ENCODE results near the gene GDPD2. TPM values are rescaled to one million over a fixed set of nuclear protein-coding genes. Genes with fewer than 3 reads are reported as not detected.

Gene GDPD2
- total RNA-seq, 1 donor from 2014 or later, result 4.0 TPM

DNA sequence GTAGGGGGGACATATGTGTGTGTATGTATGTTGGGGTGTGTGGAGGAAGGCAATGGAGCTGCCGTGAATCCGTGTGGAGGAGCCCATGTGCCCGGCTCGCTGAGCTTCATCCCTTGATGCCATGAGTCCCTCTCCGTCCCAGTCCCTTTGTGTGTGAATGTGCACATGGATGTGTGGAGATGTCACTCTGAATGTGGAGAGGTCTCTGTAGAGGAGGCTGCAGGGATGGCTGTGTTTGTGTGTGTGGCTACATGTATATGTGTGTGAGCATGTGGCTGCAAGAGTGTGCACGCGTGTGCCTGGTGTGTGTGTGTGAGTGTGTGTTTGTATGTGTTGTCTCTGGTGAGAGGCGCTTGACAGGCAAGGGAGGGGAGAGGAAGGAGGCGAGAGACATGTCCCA lies 22.8 kb downstream of the GDPD2 start:
- TF ChIP-seq, protein P1, sequence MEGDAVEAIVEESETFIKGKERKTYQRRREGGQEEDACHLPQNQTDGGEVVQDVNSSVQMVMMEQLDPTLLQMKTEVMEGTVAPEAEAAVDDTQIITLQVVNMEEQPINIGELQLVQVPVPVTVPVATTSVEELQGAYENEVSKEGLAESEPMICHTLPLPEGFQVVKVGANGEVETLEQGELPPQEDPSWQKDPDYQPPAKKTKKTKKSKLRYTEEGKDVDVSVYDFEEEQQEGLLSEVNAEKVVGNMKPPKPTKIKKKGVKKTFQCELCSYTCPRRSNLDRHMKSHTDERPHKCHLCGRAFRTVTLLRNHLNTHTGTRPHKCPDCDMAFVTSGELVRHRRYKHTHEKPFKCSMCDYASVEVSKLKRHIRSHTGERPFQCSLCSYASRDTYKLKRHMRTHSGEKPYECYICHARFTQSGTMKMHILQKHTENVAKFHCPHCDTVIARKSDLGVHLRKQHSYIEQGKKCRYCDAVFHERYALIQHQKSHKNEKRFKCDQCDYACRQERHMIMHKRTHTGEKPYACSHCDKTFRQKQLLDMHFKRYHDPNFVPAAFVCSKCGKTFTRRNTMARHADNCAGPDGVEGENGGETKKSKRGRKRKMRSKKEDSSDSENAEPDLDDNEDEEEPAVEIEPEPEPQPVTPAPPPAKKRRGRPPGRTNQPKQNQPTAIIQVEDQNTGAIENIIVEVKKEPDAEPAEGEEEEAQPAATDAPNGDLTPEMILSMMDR (conservative IDR thresholded peaks at IDR 0.05), result no peak
- no peaks in the 10 kb centered on the region for H3K4me1 Mint-ChIP-seq (ENCODE audit: unreplicated experiment)
- no peak overlapping the region for H3K4me3 Mint-ChIP-seq
- DNase-seq (ENCODE audit: extremely low spot score, unreplicated experiment), result no peak
- H3K27ac Mint-ChIP-seq, result no peak overlapping the region
- no peaks in the 10 kb centered on the region for H3K9me3 Mint-ChIP-seq
- no peaks in the 10 kb centered on the region for H3K36me3 Mint-ChIP-seq
- peaks cover 46% of the 10 kb centered on the region for H3K27me3 Mint-ChIP-seq

DNA sequence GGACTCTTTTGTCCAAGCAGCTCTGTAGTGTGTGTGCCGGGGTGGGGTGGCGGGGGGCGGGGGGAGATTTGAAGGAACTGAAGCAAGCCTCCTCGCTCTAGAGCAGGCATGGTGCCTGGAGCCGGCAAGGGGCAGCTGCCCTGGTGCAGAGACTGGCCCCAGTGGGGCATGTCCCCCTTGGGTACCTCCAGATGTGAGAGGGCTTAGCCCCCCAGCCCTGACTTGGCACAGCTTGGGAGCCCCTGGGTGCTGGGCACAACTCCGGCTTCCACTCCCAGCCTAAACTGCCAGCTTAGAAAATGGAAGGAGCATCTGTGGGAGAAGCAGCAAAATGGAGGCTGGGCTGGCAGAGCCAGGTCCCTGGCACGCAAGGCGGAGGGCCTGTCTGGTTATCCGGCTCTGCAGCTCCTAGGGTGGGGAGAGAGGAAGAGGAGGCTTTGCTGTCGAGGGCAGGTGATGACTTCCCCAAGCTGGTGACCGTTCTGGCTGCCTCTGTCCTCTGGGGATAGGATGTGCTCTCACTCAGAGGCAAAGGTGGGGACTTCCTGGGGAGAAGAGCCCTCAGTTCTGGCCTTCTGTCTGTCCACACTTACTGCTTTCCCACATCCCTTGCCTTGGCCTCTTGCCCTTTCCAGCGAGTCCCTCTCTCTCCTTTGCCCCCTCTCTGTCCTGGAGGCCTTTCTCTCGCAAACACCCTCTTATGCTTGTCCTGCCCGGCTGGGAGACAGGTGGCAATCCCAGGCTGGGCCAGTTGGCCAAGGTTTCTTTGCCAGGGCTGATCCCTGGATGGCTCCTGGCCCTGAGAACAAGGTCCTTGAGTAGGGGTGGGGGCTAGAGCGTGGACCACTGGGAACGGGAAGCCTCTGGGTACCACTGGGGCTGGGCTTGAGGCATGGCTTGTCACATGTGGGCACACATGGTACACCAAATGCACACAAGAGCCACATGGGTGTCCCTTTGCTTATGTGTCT lies 23.6 kb downstream of the GDPD2 start:
- Mint-ChIP-seq H3K4me3 (no peak overlapping the region), H3K9me3 (no peaks in the 10 kb centered on the region), H3K27ac (no peak overlapping the region), H3K36me3 (no peaks in the 10 kb centered on the region), H3K27me3 (peaks cover 39% of the 10 kb centered on the region), H3K4me1 (ENCODE audit: unreplicated experiment) (no peaks in the 10 kb centered on the region)
- TF ChIP-seq, protein P1 (conservative IDR thresholded peaks at IDR 0.05), result no peak
- no peak for DNase-seq (ENCODE audit: extremely low spot score, unreplicated experiment)

DNA sequence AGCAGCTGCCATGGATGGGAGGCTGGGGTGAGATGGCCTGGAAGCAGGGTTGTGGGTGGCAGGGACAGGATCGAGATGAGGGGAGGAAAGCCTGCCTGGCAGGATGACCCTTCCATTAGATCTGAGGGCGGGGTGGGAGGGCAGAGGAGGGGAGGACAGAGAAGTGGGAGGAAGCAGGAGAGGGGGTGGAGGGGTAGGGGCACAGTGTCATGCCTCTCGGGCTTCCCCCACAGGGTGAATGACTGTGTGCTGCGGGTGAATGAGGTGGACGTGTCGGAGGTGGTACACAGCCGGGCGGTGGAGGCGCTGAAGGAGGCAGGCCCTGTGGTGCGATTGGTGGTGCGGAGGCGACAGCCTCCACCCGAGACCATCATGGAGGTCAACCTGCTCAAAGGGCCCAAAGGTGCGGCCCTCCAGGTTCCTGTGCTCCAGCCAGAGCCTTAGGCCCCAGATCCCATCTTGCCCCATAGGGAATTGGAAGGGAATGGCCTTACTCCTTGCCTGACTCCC lies 26.4 kb downstream of the GDPD2 start:
- no peaks in the 10 kb centered on the region for H3K36me3 Mint-ChIP-seq
- peaks cover 5% of the 10 kb centered on the region for H3K4me1 Mint-ChIP-seq (ENCODE audit: unreplicated experiment)
- H3K27ac Mint-ChIP-seq, result no peak overlapping the region
- no peaks in the 10 kb centered on the region for H3K9me3 Mint-ChIP-seq
- TF ChIP-seq, protein P1 (conservative IDR thresholded peaks at IDR 0.05), result no peak
- H3K4me3 Mint-ChIP-seq, result no peak overlapping the region
- H3K27me3 Mint-ChIP-seq, result peaks cover 14% of the 10 kb centered on the region
- DNase-seq (ENCODE audit: extremely low spot score, unreplicated experiment), result no peak

DNA sequence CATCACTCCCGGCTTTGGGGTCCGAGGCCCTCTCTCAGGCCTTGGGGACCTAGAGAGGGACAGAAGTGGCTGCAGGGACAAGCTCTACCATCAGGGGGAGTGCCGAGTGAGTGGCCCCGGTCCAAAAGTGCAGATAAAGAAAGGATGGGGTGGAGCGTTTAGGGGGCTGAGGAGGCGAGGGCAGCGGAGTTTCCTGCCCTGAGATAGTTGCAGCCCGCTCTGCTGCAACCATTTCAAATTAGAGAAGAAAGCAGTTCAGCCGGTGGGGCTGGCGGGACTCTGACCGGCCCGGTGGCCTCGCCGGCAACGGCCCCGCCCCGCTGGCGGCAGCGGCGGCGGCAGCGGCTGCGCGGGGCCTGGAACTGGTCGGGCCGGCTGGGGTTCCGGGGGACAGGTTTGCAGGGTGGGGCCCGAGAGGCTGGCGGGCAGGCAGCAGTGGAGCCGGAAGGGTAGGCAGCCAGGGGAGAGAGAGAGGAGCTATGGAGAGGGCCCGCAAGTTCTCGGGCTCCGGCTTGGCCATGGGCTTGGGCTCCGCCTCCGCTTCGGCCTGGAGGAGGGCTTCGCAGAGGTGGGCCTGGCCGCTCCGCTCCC lies 29.1 kb downstream of the GDPD2 start:
- TF ChIP-seq, protein P1 (conservative IDR thresholded peaks at IDR 0.05), result peak; percentile 74
- H3K36me3 Mint-ChIP-seq, result peaks cover 11% of the 10 kb centered on the region
- H3K27ac Mint-ChIP-seq, result peak overlapping the region; percentile 93
- no peaks in the 10 kb centered on the region for H3K27me3 Mint-ChIP-seq
- H3K4me1 Mint-ChIP-seq (ENCODE audit: unreplicated experiment), result peaks cover 11% of the 10 kb centered on the region
- H3K9me3 Mint-ChIP-seq, result peaks cover 3% of the 10 kb centered on the region
- no peak for DNase-seq (ENCODE audit: extremely low spot score, unreplicated experiment)
- peak overlapping the region; percentile 94 for H3K4me3 Mint-ChIP-seq

DNA sequence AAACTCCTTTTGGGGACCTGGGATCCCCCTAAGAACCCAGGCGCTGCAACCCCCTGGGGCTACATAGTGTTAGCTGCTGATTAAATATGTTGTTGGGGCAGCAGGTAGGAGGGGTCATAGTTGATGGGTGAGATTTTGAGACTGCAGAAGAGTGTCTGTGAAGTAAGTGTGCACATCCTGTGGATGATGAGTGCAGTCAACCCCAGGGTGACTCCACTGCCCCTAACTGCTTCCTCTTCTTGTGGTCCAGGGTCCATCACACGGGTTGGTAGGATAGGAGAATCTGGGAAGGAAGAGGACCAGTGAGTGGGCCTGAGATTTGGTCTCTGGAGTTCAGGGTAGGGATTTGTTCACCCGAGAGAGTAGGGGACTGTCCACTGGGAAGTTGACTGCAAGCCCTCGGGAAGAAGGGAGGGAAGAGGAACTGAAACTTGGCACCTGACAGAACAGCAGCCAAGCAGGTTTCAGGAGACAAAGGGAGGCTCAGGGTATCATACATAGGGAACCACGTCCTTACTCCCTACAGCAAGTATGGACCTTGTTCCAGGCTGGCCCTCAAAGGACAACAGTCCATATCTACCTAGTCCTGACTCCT lies 30.0 kb downstream of the GDPD2 start:
- Mint-ChIP-seq H3K4me3 (peak overlapping the region; percentile 94), H3K4me1 (ENCODE audit: unreplicated experiment) (peaks cover 11% of the 10 kb centered on the region), H3K9me3 (peaks cover 3% of the 10 kb centered on the region), H3K27ac (peak overlapping the region; percentile 87), H3K36me3 (peaks cover 12% of the 10 kb centered on the region), H3K27me3 (no peaks in the 10 kb centered on the region)
- TF ChIP-seq, protein P1 (conservative IDR thresholded peaks at IDR 0.05), result no peak
- DNase-seq (ENCODE audit: extremely low spot score, unreplicated experiment), result no peak

All from type B pancreatic cell (in vitro differentiated cells).